ENCODE measurements around the gene EIF1B.
A peak's percentile ranks its signal among the peaks of the same experiment; 100 is the strongest.
"Not testable (repeated sequence)": the region's sequence is repeated elsewhere in the genome, so short reads cannot be mapped to it uniquely, and the experiment has no call there.

Gene EIF1B

GRCh38 chr3:40309418-40309924 is at the start of gene EIF1B:
TSS of gene EIF1B (plus strand) at chr3:40309707. CDS start at chr3:40309942, 235 bp downstream.
- peak; percentile 91 for DNase-seq (ENCODE audit: low read depth, low spot score)

- DNase-seq (ENCODE audit: low read depth, low spot score): no peak
Measured at GRCh38 chr3:40262331-40262730, 47.2 kb upstream of the EIF1B start.

DNA sequence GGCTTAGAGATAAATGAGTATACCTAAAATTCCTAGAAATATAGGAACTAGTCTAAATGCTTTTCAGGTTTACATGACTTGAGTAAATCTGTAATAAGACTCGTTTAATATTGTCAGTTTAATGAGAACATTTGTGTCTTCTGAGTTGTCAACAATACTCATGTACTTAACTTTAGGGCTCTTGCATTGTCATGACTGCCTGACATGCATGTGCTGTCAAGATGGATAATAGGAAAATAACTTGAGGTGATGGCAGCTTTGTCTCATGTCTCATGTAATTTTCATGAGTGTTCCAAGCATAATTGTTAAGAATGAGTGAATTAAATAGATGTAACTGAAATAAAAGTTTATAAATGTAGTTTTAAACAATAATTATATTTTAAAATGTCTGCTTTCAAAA is 45.1 kb upstream of the EIF1B start:
- no peak for DNase-seq (ENCODE audit: low read depth, low spot score)

DNA sequence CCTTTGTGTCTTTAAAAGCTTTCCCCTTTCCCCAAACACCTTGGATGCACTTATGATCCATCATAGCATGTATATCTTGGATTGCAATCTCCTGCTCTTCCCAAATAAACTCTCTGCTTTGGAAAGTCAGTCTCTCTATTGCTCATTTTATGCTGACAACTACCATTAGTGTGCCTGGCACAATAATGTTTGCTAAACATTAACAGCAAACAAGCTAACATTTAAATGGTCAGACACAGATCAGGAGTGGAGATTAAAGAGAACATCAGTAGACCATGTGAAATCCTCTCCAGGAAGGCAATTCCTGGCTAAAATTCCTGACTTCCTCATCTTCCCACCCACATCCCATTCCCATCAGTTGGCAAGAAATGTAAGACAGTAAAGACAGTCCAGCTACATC is 44.3 kb upstream of the EIF1B start:
- no peak for DNase-seq (ENCODE audit: low read depth, low spot score)

DNA sequence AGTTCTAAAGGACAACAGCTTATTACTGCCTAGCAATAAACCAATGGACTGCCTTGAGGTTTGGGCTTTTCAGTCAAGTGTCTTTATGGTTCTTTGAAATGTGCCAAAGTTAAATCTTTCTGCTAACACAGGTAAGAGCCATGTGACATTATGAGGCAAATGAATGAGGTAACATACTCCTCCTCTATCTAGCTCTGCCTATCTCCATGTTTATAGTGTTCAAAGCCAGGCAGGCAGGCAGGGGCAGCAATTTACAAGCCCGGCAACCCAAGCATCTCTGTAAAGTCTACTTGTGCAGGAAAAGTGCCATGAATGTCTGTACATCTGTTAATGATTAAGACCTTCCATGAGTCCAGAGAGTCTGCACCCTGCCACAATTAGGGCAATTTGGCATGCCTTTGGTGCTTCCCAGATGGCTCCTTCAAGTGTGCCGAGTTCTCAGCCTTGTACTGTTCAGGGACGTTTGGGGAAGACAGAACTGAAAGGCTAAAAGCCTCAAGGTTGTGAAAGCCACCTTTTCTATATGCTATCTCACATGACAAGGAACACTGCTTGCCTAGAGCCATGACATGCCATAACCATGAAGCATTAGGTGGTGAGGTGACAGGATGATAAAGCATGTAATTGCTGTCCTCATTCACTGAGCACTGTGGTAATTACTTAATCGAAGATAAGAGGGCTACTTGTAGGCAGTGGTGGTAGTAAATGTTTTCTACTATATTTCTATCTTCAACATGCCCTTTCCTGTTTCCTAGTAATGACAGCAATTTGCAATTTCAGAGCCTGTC is 41.4 kb upstream of the EIF1B start:
- no peak for DNase-seq (ENCODE audit: low read depth, low spot score)

- DNase-seq (ENCODE audit: low read depth, low spot score): no peak
Measured at GRCh38 chr3:40268802-40269524, 40.5 kb upstream of the EIF1B start.

DNA sequence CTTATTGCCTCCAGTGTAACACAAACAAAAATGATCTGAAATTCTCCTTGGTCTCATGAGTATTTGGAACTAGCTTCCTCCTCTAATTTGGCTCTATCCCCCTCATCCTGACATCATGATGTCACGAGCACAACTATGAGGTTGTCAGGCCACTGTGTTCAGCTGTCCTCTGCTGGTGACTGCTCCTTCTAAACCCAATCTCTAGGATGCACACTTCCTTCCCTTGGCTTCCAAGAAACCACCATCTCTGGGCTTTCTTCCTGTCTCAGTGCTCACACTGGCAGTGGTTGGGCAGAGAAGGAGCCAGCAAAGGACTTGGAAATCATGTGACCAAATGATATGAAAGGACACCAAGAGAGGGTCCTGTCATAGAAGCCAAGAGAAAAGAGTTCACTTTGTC is 30.7 kb upstream of the EIF1B start:
- DNase-seq (ENCODE audit: low read depth, low spot score): no peak

GRCh38 chr3:40281995-40282394 is 27.5 kb upstream of the EIF1B start:
- no peak for DNase-seq (ENCODE audit: low read depth, low spot score)

DNA sequence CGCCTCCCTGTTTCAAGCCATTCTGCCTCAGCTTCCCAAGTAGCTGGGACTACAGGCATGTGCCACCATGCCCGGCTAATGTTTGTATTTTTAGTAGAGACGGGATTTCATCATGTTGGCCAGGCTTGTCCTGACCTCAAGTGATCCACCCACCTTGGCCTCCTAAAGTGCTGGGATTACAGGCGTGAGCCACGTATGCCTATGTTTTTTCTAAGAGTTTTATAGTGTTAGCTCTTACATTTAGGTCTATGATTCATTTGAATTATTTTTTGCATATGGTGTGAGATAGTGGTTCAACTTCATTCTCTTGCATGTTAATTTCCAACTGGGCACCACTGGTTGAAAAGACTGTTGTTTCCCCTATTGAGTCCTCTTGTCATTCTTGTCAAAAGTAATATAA is 26.4 kb upstream of the EIF1B start:
- DNase-seq (ENCODE audit: low read depth, low spot score): not testable (repeated sequence)

- DNase-seq (ENCODE audit: low read depth, low spot score): no peak
Measured at GRCh38 chr3:40287248-40287647, 22.3 kb upstream of the EIF1B start.

DNA sequence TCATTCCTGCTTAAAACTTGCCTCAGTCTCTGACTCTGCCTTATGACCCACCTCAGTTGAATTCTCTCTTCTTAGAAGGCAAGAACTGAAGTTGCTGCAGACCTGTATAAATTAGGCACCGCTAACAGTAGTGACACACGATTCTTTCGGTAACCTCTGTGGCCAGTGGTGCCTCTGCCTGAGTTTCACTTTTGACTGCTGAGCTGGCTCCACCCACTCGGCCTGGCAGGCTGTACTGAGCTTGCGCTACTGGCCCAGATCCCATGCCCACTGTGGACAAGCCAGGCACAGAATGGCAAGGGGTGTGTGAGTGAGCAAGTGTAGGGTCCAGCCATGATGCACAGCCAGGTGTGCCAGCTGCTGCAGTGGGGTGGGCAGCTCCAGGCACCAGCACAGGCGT is 19.1 kb upstream of the EIF1B start:
- DNase-seq (ENCODE audit: low read depth, low spot score): no peak

DNA sequence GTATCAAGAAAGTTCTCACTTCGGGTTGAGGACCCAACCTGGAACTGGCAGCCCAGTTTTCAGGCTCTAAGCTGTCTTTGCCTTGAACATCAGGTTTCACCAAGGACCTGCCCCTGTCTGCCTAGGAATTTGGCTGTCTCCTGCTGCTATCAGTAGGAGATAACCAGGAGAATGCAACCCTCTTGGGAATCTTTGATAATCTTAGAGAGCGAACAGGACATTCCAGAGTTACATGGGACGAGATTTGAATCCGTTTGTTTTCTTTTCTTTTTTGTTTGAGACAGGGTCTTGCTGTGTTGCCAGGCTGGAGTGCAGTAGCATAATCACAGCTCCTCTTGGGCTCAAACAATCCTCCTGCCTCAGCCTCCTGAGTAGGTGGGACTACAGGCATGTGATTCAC is 18.0 kb upstream of the EIF1B start:
- no peak for DNase-seq (ENCODE audit: low read depth, low spot score)

DNA sequence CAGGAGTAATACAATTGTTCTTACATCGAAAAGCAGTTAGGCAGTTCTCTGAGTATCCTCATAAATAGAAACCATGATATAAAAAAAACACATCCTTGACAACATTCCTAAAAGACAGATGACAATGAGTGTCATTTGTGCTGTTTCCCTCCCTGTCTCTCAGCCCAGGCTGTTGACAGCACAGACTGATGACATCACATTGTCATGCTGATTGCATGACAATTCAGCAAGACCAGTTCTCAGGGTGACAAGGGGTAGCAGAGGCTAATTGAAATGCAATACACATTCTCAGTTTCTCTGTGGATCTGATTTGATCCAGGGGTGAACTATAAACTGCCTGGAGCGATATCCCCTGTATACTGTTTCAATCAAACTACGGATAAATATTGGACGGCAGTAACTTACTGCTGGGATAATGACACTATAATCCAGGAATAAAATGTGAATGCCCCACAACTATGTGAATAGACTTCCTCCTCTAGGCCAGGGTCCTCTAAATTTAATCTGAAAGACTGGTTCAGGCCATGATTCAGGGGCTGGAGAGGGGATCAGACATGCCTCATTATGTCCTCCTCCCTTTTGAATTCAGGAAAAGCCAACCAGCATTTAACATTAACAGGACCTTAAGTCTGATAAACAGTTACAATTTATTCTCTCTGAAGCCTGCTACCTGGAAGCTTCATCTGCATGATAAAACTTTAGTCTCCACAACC is 16.7 kb upstream of the EIF1B start:
- no peak for DNase-seq (ENCODE audit: low read depth, low spot score)

DNA sequence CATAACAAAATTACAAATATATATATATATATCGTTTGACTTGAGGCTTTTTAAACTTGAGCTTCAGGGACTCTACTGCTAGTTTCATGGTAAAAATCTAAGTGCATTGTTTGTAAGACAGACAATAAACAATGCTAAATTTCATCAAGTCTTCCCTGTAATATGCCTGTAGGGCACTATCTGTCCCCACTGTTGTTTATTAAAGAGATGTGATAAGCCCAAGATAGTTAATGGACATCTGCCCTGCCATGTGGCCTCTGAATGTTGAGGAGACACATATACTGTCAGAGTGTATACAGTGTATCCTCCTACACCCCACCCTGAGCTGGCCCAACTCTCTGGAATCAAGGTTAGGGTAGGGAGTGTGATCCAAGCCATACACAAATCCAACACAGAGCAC is 15.1 kb upstream of the EIF1B start:
- no peak for DNase-seq (ENCODE audit: low read depth, low spot score)

- DNase-seq (ENCODE audit: low read depth, low spot score): no peak
Measured at GRCh38 chr3:40298075-40298474, 11.4 kb upstream of the EIF1B start.

DNA sequence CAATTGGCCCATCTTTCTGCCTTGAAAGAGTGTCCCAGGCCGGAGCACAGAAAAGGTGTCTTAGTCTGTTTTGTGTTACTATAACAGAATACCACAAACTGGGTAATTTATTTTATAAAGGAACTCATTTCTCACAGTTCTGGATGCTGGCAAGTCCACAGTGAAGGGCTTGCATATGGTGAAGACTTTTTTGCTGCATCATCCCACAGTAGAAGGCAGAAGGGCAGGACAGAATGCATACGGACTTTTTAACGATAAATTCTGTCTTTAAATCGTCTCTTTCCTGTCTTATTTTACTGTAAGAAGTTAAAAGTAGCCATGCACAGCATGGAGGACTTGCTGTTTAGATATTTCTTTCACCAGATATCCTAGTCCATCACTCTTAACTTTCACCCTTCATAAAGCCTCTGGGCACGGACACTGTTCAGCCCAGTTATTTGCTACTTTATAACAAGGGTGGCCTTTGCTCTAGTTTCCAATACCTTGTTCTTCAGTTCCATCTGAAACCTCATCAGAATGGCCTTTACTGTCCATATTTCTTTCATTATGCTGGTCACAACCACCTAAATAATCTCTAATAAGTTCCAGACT is 10.3 kb upstream of the EIF1B start:
- DNase-seq (ENCODE audit: low read depth, low spot score): no peak

GRCh38 chr3:40299721-40300335 is 9.7 kb upstream of the EIF1B start:
- DNase-seq (ENCODE audit: low read depth, low spot score): peak; percentile 18

DNA sequence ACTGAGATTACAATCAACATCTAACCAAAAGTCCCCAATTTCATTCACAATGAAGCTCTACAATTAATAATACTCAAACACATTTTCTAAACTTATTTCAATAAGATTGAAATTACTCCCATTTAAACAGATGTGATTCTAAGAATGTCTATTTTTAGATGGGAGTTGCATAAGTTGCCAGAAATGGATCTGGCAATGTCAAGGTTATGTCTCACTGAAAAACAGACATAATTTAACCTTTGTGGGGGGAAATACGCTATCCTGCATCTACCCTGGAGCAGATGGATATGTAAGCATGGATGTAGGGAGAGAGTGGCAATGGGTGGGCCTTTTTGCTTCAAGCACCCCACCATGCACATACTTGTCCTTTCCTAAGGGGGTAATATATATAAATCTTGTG is 6.7 kb upstream of the EIF1B start:
- no peak for DNase-seq (ENCODE audit: low read depth, low spot score)

GRCh38 chr3:40304352-40304751 is 5.2 kb upstream of the EIF1B start:
- no peak for DNase-seq (ENCODE audit: low read depth, low spot score)

DNA sequence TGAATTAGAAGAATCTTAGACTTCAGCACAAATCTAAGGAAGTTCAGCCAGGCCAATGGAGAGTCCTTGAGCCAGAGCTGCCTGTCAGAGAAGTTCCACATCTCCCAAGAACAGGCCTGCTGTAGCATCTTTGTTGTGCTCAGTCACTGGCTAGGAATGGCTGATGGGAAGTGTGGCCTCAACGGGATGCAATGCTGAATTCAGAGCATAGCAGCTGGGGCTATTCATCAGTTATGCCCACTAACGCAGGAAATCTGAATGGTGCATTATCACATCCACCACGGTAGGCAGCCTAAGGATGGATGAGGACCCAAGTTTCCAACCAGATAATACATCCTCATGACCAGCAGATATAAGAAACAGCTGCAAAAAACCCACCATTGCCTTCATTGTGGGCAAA is 3.2 kb upstream of the EIF1B start:
- no peak for DNase-seq (ENCODE audit: low read depth, low spot score)

GRCh38 chr3:40307176-40307575 is 2.3 kb upstream of the EIF1B start:
- DNase-seq (ENCODE audit: low read depth, low spot score): no peak

Measured in brain pericyte (primary cell).